GM18873 (cell line): Measurements from ENCODE around the gene SMG6.

Experiments
- ATAC-seq: cut with Tn5 transposase; IDR thresholded peaks from one replicate; pipeline ENCODE4 v1.9.1; 2021; ENCODE audit warnings: mild to moderate bottlenecking, moderate library complexity, moderate number of reproducible peaks; ENCODE audit not compliant: unreplicated experiment, low FRiP score

SMG6 gene

GRCh38 chr17:2054512-2055291, 248.9 kb downstream of the SMG6 start, which contains the start of gene HIC1:
Gene HIC1, plus strand, starts transcription at chr17:2055103. Its CDS starts 1,588 bp downstream, at chr17:2056691.
- ATAC-seq: no peak

- ATAC-seq: no peak
Measured at GRCh38 chr17:2054262-2054511, 249.4 kb downstream of the SMG6 start.

- ATAC-seq: no peak
Measured at GRCh38 chr17:2053380-2054261, 250.0 kb downstream of the SMG6 start.

- ATAC-seq: no peak
Measured at GRCh38 chr17:2051933-2052559, 251.5 kb downstream of the SMG6 start.

GRCh38 chr17:2051061-2051932, 252.3 kb downstream of the SMG6 start:
- no peak for ATAC-seq

- ATAC-seq: no peak
Measured at GRCh38 chr17:2050300-2051060, 253.1 kb downstream of the SMG6 start.

GRCh38 chr17:2049333-2050299, 254.0 kb downstream of the SMG6 start:
- ATAC-seq: no peak

GRCh38 chr17:2048805-2049204, 254.8 kb downstream of the SMG6 start:
- no peak for ATAC-seq

GRCh38 chr17:2047590-2047989, 256.0 kb downstream of the SMG6 start:
- ATAC-seq: no peak

GRCh38 chr17:2044263-2044894, 259.2 kb downstream of the SMG6 start:
- no peak for ATAC-seq

- no peak for ATAC-seq
Measured at GRCh38 chr17:2043785-2044184, 259.8 kb downstream of the SMG6 start.

- ATAC-seq: no peak
Measured at GRCh38 chr17:2042933-2043332, 260.7 kb downstream of the SMG6 start.

GRCh38 chr17:2042390-2042847, 261.2 kb downstream of the SMG6 start:
- ATAC-seq: no peak

GRCh38 chr17:2041561-2042389, 261.8 kb downstream of the SMG6 start, which contains the start of gene OVCA2:
Gene OVCA2, plus strand, starts transcription at chr17:2042022. Its CDS starts 26 bp downstream, at chr17:2042048.
- peak; percentile 89 for ATAC-seq

GRCh38 chr17:2040942-2041560, 262.5 kb downstream of the SMG6 start:
- no peak for ATAC-seq

GRCh38 chr17:2040219-2040827, 263.3 kb downstream of the SMG6 start:
- no peak for ATAC-seq
